Bronchial epithelial cell (primary cell): ENCODE results near the gene SLC4A3. TPM values are rescaled to one million over a fixed set of nuclear protein-coding genes. Genes with fewer than 3 reads are reported as not detected.

Source experiments
- DNase-seq: peaks from one replicate; pipeline ENCODE4 v3.0.0-alpha.2; 2010; ENCODE audit warnings: low read depth
- FAIRE-seq: peaks from 2 replicates; lab custom pipeline; 2011; peaks lifted over from hg19 to GRCh38; lab: Jason Lieb, UNC
- H3K27me3 ChIP-seq: 2 replicates; pipeline ENCODE4 v1.5.1; 2011; ENCODE audit warnings: low read length; ENCODE audit not compliant: control insufficient read depth, insufficient read depth
- H3K36me3 ChIP-seq: 2 replicates; pipeline ENCODE4 v1.5.1; 2011; ENCODE audit warnings: low read length; ENCODE audit not compliant: control insufficient read depth, insufficient read depth
- H3K4me3 ChIP-seq: 2 replicates; pipeline ENCODE4 v1.5.1; 2011; ENCODE audit warnings: mild to moderate bottlenecking, low read depth, low read length, control low read depth
- total RNA-seq: library from RNA; depleted of rRNA; stranded (reverse); fragments of >200 nt; gene quantifications from 2 replicates; pipeline ENCODE4 v1.2.1, GENCODE V29; 2014
- TF ChIP-seq, protein P1 (sequence below): IDR thresholded peaks from 2 replicates; pipeline ENCODE4 v1.5.1; 2011; ENCODE audit warnings: mild to moderate bottlenecking, moderate library complexity, low read length, control low read depth, inconsistent platforms; ENCODE audit not compliant: insufficient read depth, severe bottlenecking

SLC4A3 gene
- total RNA-seq, 1 donor from 2014 or later = 1.6 TPM

DNA sequence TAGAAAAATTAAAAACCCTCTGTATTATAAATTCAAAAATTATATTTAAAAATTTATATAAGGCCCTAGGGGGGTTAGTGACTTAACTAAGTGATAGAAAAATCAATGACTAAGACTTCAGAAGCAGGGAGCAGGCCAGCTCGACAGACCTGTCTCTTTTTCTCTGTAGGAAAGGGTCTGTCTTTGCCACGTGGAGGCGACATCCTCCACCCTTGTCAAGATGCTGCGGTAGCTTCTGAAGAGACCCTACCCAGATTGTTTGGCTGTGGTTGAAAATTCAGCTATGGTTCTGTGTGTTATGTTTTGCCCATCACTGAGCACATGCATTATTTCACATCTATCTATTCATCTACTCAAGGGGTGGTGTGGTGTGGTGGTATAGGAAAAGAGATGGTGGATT lies 8.2 kb upstream of the SLC4A3 start:
- FAIRE-seq (no peak), DNase-seq (no peak)
- TF ChIP-seq, protein P1, sequence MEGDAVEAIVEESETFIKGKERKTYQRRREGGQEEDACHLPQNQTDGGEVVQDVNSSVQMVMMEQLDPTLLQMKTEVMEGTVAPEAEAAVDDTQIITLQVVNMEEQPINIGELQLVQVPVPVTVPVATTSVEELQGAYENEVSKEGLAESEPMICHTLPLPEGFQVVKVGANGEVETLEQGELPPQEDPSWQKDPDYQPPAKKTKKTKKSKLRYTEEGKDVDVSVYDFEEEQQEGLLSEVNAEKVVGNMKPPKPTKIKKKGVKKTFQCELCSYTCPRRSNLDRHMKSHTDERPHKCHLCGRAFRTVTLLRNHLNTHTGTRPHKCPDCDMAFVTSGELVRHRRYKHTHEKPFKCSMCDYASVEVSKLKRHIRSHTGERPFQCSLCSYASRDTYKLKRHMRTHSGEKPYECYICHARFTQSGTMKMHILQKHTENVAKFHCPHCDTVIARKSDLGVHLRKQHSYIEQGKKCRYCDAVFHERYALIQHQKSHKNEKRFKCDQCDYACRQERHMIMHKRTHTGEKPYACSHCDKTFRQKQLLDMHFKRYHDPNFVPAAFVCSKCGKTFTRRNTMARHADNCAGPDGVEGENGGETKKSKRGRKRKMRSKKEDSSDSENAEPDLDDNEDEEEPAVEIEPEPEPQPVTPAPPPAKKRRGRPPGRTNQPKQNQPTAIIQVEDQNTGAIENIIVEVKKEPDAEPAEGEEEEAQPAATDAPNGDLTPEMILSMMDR = no peak
- Histone ChIP-seq H3K4me3 (no peak overlapping the region), H3K36me3 (peaks cover 11% of the 10 kb centered on the region), H3K27me3 (no peaks in the 10 kb centered on the region)

DNA sequence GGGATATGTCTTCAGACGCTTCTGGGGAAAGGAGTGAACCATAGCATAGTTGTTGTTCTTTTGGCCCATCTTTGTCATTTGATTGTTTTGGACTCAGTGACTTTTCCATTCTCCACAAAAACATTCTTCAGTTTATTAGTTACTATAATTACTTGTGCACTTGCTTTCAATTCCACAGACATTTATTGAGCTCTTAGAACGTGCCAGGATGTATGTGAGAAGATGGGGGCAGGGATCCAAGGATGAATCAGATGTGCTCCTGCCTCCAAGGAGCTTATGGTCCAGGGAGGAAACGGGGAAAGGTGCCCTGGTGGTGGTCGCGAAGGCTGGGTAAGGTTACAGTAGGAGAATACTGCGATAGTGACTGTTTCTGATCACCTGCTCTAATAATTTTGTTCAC lies 6.9 kb upstream of the SLC4A3 start:
- no peak for FAIRE-seq
- no peak overlapping the region for H3K4me3 ChIP-seq
- TF ChIP-seq, protein P1 = no peak
- H3K36me3 ChIP-seq = peaks cover 7% of the 10 kb centered on the region
- peaks cover 3% of the 10 kb centered on the region for H3K27me3 ChIP-seq
- no peak for DNase-seq

DNA sequence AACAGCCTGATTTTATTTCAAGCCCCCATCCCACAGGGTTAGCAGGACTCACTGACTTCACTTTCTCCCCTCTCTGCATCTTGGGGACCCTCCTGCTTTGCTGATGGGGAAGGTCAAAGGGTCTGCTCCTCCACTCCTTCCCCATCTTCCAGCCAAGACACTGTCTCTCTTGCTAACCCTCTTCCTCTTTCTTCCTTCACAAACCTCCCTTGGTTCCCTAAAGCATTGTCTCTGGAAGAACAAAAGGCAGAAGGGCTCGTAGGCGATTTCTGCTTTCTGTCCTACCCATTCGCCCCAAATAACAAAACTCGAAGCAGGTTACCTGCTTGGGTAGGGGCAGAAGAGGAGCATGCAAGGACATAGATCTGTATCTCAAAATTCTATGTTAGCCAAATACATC lies 5.5 kb upstream of the SLC4A3 start:
- FAIRE-seq (no peak), DNase-seq (no peak)
- peaks cover 3% of the 10 kb centered on the region for H3K27me3 ChIP-seq
- TF ChIP-seq, protein P1 = no peak
- no peaks in the 10 kb centered on the region for H3K36me3 ChIP-seq
- H3K4me3 ChIP-seq = no peak overlapping the region

DNA sequence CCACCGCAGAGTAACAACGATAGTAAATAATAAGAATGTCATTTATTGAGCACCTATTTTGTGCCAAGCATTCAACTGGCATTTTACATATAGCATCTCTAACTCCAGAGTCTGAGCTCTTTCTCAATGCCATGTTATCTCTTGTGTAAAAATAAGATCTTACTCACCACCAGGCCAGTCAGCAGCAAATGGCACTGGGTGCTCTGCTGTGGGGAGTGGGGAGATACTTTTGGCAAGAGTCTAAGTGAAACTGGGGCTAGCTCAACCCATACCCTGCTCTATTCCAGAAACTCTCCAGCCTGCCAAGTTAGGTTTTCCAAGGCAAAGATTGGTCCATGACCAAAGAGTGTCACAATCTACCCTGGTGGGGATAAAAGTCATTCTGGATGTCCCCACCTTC lies 5.0 kb upstream of the SLC4A3 start:
- FAIRE-seq = no peak

DNA sequence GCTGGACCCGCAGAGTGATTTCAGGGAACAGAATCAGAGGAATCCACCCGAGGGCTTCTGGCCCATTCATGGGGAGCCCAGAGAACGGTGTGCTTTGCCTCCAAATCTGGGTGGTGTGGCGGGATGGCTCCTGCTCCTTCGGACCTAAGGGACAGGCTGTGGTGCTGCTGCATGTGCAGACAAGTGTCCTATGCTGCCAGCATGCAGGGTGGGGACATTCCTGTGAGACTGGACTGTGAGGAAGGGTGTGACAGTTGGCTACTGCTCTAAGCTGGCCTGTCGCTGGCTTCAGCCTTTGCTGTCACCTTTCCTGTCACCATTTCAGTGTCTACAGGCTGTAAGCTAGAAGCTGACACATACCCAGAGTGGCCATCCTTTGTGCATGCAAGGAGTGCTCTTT lies 2.9 kb upstream of the SLC4A3 start:
- FAIRE-seq (no peak), DNase-seq (no peak)
- H3K36me3 ChIP-seq = no peaks in the 10 kb centered on the region
- TF ChIP-seq, protein P1 = no peak
- peaks cover 3% of the 10 kb centered on the region for H3K27me3 ChIP-seq
- H3K4me3 ChIP-seq = no peak overlapping the region

More for the DNA sequence above, 5.0 kb upstream of the SLC4A3 start:
- H3K4me3 ChIP-seq = no peak overlapping the region
- no peaks in the 10 kb centered on the region for H3K36me3 ChIP-seq
- TF ChIP-seq, protein P1 = no peak
- H3K27me3 ChIP-seq = peaks cover 3% of the 10 kb centered on the region
- no peak for DNase-seq

DNA sequence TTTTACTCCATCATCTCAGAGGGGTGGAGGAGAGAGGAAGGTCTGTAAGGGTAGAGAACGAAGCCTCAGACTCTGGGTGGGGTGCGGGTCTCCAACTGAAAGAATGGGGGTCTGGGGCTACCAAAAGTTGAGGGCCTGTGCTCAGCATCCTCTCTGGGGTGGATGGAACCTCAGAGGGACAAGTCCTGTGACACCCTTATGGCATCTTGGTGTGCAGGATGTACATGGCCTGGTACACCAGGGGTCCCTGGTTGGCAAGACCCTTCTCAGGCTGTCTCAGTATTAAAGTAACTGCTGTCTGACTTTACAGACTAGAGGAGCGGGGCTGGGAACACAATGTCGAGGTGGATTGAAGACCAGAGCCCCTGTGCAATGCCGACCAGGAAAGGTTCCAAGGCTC lies 2.3 kb upstream of the SLC4A3 start:
- Histone ChIP-seq H3K27me3 (peaks cover 3% of the 10 kb centered on the region), H3K36me3 (no peaks in the 10 kb centered on the region), H3K4me3 (no peak overlapping the region)
- TF ChIP-seq, protein P1 = no peak
- DNase-seq (no peak), FAIRE-seq (no peak)
